GM21786 (cell line): ENCODE measurements around the gene GABRG3.

Experiments used
- ATAC-seq: cut with Tn5 transposase; IDR thresholded peaks from one replicate; pipeline ENCODE4 v1.9.1; 2021; ENCODE audit not compliant: unreplicated experiment

Gene GABRG3

DNA sequence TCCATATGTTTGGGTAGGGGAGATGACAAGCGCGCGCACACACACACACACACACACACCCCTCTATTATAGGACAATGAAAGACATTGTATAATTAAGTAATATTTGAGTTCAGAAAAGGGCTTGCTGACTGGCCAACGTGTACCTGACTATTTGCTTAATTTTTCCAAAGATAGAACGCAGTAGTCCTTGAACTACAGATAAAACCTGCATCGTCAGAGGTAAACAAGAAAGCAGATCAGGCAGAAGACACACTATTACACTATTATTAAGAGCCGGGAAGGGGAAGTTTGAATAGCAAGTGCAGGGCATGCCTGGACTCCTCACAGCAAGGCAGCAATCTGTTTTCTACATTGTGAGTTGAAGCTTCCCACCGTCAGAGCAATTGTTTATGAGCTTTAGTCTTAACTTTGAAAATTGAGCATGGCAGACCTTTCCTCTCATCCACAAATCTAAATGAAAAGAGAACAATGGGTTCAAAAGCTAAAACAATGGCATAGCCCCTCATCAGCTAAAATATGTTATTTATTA is 427.7 kb downstream of the GABRG3 start:
- no peak for ATAC-seq

- no peak for ATAC-seq
Observed at GRCh38 chr15:27399241-27399640, 428.3 kb downstream of the GABRG3 start.

DNA sequence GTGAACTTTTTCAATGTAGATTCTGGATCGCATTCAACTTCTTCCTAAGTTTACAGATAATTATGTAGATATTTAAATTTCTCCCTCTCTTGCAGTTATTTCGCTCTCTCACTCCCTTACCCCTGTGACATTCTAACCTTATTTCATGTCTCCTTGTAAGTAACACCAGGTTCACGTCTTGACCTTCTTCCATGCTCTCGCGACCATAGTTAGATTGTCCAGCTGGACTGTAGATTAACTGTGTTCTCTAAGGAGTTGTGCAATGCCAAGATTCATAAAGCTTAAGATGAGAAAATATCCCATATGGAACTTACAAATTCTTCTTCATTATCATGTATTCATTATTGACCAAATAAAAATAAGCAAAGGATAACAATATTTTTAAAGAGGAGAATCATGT is 430.5 kb downstream of the GABRG3 start:
- ATAC-seq: no peak

DNA sequence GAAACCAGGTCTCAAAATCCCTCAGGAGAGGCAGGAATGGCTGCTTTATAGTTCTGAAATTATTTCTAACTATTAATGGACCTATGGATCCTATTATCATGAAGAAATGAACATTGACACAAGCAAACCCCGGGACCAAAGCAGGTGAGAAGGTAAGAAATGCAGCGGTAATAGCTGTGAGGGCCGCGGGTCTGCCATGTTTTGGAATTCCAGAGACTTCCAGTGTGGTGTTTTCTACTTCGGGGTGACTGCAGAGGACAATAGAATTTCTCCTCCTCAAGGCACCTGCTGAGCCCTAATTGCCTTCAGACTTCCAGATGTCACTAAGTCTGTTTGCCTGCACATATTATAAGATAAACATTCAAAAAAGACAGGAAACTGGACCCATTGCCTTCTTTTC is 437.4 kb downstream of the GABRG3 start:
- no peak for ATAC-seq

DNA sequence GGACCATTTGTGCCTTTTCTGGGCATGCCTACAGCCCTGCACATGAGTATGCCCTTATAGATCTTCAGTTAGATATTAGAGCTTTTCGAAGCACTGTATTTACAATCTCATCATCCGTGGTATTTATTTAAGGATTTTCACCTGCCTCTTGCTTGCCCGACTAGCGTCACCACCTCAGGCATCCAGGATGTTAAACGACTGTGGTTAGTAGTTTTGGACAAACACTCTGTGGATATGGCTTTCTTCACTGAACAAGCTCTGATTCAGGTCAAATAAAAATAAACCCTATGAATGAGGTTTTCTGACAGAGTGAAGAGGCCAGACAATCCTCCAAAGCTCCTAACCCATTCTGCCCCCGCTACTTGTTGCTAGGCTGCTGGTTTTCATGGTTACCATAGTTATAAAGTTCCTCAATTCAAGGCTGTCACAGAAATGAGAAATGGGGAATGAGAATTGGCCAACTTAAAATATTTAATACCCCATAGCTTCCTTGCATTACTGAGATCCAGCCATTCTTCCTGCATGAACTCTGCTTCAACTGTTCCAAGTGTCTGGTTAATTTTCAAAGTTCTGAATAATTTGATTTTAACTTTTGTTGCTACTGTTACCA is 440.1 kb downstream of the GABRG3 start:
- ATAC-seq: no peak

DNA sequence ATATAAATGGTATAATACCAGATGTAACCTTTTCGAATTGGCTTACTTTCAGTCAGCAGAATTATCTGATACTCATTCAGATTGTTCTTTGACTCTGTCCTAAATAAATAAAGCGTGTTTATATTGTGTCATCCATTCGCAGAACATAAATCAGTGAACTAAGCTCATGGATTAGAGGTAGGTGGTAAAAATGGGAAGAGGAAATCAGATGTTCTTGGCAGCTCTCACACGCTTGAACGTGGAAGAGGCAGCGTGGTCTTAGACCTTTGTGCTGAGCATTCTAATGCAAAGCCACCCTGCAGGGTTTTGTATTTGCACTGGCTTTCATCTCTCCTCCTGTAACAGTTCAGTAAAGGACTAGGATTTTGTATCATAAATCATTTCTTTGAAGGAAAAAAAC is 441.4 kb downstream of the GABRG3 start:
- ATAC-seq: no peak

- ATAC-seq: no peak
Observed at GRCh38 chr15:27414168-27414870, 443.3 kb downstream of the GABRG3 start.

DNA sequence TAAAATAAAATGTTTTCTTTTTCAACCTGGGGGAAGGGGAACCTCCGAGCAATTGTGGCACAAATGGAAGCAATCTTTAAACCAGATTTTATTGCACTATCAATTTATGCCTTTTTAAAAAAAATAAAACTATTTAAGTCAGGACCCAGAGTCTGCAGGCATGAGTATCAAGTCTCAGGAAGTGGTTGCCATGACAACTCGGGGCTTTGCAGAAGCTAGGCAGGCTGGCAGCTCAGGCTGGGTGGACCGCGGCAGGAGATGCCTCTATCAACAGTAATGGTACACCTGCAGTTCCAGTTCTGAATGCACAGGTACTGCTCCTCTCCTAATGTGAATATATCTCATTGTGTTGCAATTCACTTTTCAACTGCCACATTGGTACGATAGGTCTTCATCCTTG is 447.7 kb downstream of the GABRG3 start:
- ATAC-seq: no peak

DNA sequence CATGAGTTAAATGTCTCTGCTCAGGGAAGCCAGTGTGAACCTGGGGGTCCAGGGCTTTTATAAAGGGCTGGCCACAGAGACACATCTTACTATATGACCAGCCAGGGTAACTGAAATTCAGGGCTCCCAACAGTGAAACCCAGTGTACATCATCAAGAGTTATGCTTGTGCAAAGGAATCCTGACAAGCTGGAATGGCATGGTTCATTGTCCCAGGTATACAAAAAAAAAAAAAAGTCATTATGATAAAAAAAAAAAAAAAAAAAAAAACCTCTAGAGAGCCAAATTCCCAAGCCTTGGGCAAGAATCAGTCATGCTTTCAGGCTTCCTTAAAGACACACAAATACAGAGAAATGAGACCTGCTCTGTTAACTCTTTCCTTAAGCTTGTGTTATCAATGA is 452.0 kb downstream of the GABRG3 start:
- ATAC-seq: no peak

GRCh38 chr15:27426805-27427204 is 455.8 kb downstream of the GABRG3 start:
- ATAC-seq: no peak

GRCh38 chr15:27427276-27427675 is 456.3 kb downstream of the GABRG3 start:
- no peak for ATAC-seq

DNA sequence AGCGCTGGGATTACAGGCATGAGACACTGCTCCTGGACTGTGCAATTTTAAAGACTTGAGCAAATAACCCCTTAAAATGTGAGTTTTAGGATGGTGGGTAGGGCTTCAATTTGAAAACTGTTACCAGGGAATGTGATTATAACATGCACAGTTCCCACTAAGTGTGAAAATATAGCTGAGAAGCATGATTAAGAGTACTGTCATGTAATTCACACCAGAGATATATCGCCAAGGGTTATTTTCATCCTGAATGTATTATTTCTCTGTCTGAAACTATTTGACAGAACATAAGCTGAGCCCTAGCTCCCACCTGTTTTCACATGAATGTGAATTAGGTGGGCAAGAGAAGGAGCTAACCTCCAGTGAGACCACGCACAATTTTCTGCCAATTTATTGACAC is 457.2 kb downstream of the GABRG3 start:
- ATAC-seq: no peak

- ATAC-seq: no peak
Observed at GRCh38 chr15:27429577-27429976, 458.6 kb downstream of the GABRG3 start.

- ATAC-seq: no peak
Observed at GRCh38 chr15:27433604-27434003, 462.6 kb downstream of the GABRG3 start.

GRCh38 chr15:27438403-27439375 is 467.7 kb downstream of the GABRG3 start:
- ATAC-seq: no peak

GRCh38 chr15:27441120-27441519 is 470.1 kb downstream of the GABRG3 start:
- ATAC-seq: no peak

DNA sequence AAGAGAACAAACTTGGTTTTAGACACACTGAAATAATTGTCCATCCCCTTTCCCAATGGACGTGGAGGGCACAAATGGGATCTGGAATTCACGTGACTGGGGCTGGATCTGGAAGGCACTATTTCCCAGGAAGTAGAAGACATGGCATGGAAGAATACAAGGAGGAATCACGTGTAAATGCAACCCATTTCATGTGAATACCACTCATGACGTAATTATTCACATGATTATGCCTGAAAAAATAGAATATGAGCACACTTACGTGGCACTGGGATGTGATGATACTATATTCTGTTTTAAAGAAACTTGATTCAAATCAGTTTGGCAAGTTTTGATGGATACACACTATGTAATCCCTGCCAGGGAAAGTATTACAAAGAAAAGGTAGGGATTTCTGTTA is 477.3 kb downstream of the GABRG3 start:
- no peak for ATAC-seq

DNA sequence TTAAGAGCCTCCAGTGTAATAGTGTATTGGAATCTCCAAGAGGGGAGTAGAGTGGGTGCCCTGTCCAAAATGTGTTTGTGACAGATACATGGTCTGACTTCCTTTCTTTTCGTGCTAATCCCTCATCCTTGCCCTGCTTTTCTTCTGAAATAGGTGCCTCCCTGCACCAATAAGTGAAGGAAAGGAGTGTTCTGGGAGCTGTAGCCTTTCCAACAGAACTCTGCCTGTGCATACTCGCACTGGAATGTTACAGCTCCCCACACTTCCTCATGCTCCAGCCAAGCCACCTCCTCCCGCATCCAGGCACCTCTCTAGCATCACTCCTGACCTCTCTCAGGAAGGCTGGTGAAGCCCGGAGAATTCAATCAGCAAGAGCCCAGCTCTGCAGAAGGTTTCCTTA is 478.0 kb downstream of the GABRG3 start:
- ATAC-seq: no peak

GRCh38 chr15:27449941-27450340 is 479.0 kb downstream of the GABRG3 start:
- ATAC-seq: no peak

DNA sequence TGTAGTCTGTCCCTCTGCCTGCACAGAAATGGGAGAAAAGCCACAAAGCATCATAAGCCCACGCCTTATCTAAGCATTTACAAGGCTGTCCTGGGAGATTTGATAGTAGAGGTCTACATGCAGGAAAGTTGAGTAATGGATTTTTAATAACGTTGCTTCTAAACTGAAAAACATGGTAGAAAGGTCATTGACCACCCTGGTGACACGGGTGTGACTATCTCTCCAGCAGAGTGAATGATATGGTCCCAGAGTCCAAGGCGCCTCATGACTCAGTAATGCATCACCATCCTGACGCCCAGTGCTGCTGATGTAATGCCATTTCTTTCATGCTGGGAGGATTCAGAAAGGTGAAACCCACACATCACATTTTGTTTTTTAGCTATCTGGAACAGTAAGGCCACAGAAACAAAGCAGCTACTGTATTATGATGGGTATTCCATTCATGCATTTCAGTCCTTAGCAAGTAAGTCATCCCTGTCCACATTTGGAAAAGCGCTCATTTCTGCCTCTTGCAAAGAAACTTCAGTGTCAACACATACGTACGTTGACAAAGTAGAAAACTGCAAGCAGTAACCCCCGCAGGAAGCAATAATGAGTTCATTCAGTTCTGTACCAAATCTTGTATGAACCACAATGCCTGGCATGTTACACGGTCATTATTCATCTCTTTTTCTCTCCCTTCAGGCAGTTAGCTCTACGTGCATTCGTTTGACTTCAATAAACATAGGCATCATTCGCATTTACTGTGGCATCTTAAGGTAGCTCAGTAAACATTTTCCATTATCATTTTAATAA is 483.5 kb downstream of the GABRG3 start:
- no peak for ATAC-seq

GRCh38 chr15:27456807-27457206 is 485.8 kb downstream of the GABRG3 start:
- no peak for ATAC-seq
